ENCODE results near the gene SEMA4B. TPM values are rescaled to one million over a fixed set of nuclear protein-coding genes. Genes with fewer than 3 reads are reported as not detected.

Gene SEMA4B
- total and polyA plus RNA-seq, 2 of the 8 experiments (the other 6 are each of a cell fraction or from before 2014, with no cell fraction given) = 42.7 to 43.0 TPM

DNA sequence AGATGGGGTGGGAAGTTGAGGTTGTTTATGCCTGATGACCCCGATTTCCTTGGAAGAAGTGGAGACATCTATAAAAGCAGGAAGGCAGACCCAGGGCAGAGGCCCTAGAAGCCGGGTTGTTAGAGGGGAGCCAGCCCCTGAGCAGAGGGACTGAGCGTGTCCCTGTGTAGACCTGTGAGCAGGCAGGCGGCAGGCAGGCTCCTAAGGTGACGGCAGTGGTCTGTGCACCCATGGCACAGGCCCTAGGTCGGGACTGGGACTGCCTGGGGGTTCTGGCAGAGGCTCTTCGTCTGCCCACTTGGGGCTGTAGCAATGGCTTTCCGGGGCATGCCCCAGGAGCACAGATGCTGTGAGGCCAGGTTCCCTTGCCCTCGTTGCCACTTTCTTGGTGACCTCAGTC is 9.9 kb downstream of the SEMA4B start (continued):
- no peak for TF ChIP-seq SRF (IDR thresholded peaks at IDR 0.05; ENCODE audit: low read depth, low read length)
- TF ChIP-seq SUZ12 (IDR thresholded peaks at IDR 0.05; ENCODE audit: low read length) = no peak
- no peak for TF ChIP-seq RBBP5 (IDR thresholded peaks at IDR 0.05; ENCODE audit: borderline replicate concordance, low read depth, low read length)
- no peak for TF ChIP-seq NRF1 (IDR thresholded peaks at IDR 0.05; ENCODE audit: low read depth, low read length)
- TF ChIP-seq SP1 (IDR thresholded peaks at IDR 0.05; ENCODE audit: low read depth, low read length) = no peak
- TF ChIP-seq, protein P1, sequence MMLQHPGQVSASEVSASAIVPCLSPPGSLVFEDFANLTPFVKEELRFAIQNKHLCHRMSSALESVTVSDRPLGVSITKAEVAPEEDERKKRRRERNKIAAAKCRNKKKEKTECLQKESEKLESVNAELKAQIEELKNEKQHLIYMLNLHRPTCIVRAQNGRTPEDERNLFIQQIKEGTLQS (IDR thresholded peaks at IDR 0.05; ENCODE audit: insufficient read depth, low read depth, low read length) = no peak
- no peak for TF ChIP-seq KDM5A (IDR thresholded peaks at IDR 0.05; ENCODE audit: low read length)
